ENCODE results near the gene DCANP1. TPM values are rescaled to one million over a fixed set of nuclear protein-coding genes. Genes with fewer than 3 reads are reported as not detected.

Gene DCANP1
- total and polyA plus RNA-seq, 2 of the 13 experiments (the other 11 are each of a cell fraction or from before 2014, with no cell fraction given), result not detected

GRCh38 chr5:135398160-135398854 lies 48.8 kb downstream of the DCANP1 start (continued):
- no peak for TF ChIP-seq ZBTB7A (CRISPR knock-in tag; IDR thresholded peaks at IDR 0.05)
- TF ChIP-seq ZFY (CRISPR knock-in tag; IDR thresholded peaks at IDR 0.05), result no peak; the same call in 1 of the 2 replicates
- TF ChIP-seq SP4 (CRISPR knock-in tag; IDR thresholded peaks at IDR 0.05), result no peak
- TF ChIP-seq SRF (IDR thresholded peaks at IDR 0.05; ENCODE audit: low read depth, low read length), result no peak
- no peak for TF ChIP-seq ZNF619 (CRISPR knock-in tag; IDR thresholded peaks at IDR 0.05)
- peak; percentile 19; the same call in 1 of the 2 replicates for TF ChIP-seq HDAC2 (CRISPR knock-in tag; IDR thresholded peaks at IDR 0.05)
- peak; percentile 23 for TF ChIP-seq HDAC1 (CRISPR knock-in tag; IDR thresholded peaks at IDR 0.05)
- no peak for TF ChIP-seq DR1 (CRISPR knock-in tag; IDR thresholded peaks at IDR 0.05)
- TF ChIP-seq ZNF672 (CRISPR knock-in tag; IDR thresholded peaks at IDR 0.05), result no peak
- TF ChIP-seq ZNF296 (CRISPR knock-in tag; conservative IDR thresholded peaks at IDR 0.05), result no peak
- no peak for TF ChIP-seq TMF1 (CRISPR knock-in tag; IDR thresholded peaks at IDR 0.05; ENCODE audit: low read depth)
- no peak for TF ChIP-seq EED (CRISPR knock-in tag; IDR thresholded peaks at IDR 0.05)
- TF ChIP-seq ZNF317 (CRISPR knock-in tag; IDR thresholded peaks at IDR 0.05), result no peak
- no peak for TF ChIP-seq ZBTB43 (CRISPR knock-in tag; conservative IDR thresholded peaks at IDR 0.05)
- peak; percentile 58 for TF ChIP-seq ZNF281 (CRISPR knock-in tag; IDR thresholded peaks at IDR 0.05; ENCODE audit: borderline replicate concordance)
- TF ChIP-seq ZNF383 (CRISPR knock-in tag; IDR thresholded peaks at IDR 0.05; ENCODE audit: borderline replicate concordance), result no peak
- peak; percentile 35; the same call in 1 of the 2 replicates for TF ChIP-seq TFE3 (CRISPR knock-in tag; IDR thresholded peaks at IDR 0.05)
- no peak for TF ChIP-seq STAT5B (CRISPR knock-in tag; IDR thresholded peaks at IDR 0.05)
- TF ChIP-seq BORCS8-MEF2B (CRISPR knock-in tag; IDR thresholded peaks at IDR 0.05), result no peak
- TF ChIP-seq ZFP41 (CRISPR knock-in tag; IDR thresholded peaks at IDR 0.05; ENCODE audit: borderline replicate concordance), result no peak
- no peak for TF ChIP-seq ZNF143 (CRISPR knock-in tag; IDR thresholded peaks at IDR 0.05)
- TF ChIP-seq RFXAP (CRISPR knock-in tag; IDR thresholded peaks at IDR 0.05; ENCODE audit: borderline replicate concordance), result no peak
- TF ChIP-seq NBN (conservative IDR thresholded peaks at IDR 0.05), result no peak
- no peak for TF ChIP-seq HBP1 (CRISPR knock-in tag; IDR thresholded peaks at IDR 0.05; ENCODE audit: low read depth)

Data from HepG2 (cell line).